K562 (cell line): ENCODE results near the gene KRT80. TPM values are rescaled to one million over a fixed set of nuclear protein-coding genes. Genes with fewer than 3 reads are reported as not detected.

ENCODE experiments used
- ATAC-seq: fragments of 200-7000 bp; cut with Tn5 transposase; 3 replicates; pipeline ENCODE4 v1.9.1; 2020; ENCODE audit warnings: moderate library complexity
- BruUV-seq: library from RNA; stranded (reverse); fragments of 400-500 nt; replicated peaks from 2 replicates; lab custom pipeline; 2021; lab: Mats Ljungman, UMichigan
- CTCF ChIA-PET: fragments of 300-600 bp; formaldehyde crosslinking; extraction: SDS; loops from one replicate; lab custom pipeline; 2021; ENCODE audit warnings: low intra/inter-chr PET ratio; lab: Yijun Ruan, JAX
- POLR2A ChIA-PET: fragments of 300-600, 350-650 bp; sonication (Branson Sonifier 250); formaldehyde crosslinking; extraction: SDS; loops from one replicate; lab custom pipeline; 2021; ENCODE audit warnings: antibody characterized with exemption, inconsistent platforms; lab: Yijun Ruan, JAX
- DNase-seq, 4 experiments: peaks; one replicate each; pipeline versions ENCODE4 v3.0.0 to v3.0.0-alpha.2; 2011 to 2018; ENCODE audit warnings: low spot score in 3 of 4, mixed read lengths in 3 of 4; ENCODE audit errors: extremely low read depth in 1 of 4
- FAIRE-seq: peaks from 2 replicates; lab custom pipeline; 2011; peaks lifted over from hg19 to GRCh38; lab: Jason Lieb, UNC
- H2AFZ ChIP-seq: 2 replicates; pipeline ENCODE4 v1.6.0; 2011; ENCODE audit warnings: low read depth, low read length, control low read depth, inconsistent platforms
- H3K27ac ChIP-seq: fragments of 200-600 bp; 3 replicates; pipeline ENCODE4 v1.8.0; 2011; ENCODE audit warnings: low read depth, mild to moderate bottlenecking, control low read depth, inconsistent platforms, low read length, moderate library complexity, mixed read lengths; ENCODE audit errors: extremely low read depth
- H3K27me3 ChIP-seq, 2 experiments: fragments of 300-600 bp in 1 of 2; 2 replicates in 1 of 2; 3 replicates in 1 of 2; pipeline versions ENCODE4 v1.6.0 to v1.8.0; 2011; ENCODE audit warnings: inconsistent platforms in 2 of 2, low read length in 2 of 2, mild to moderate bottlenecking in 1 of 2, mixed read lengths in 1 of 2, moderate library complexity in 1 of 2; ENCODE audit not compliant: control insufficient read depth in 2 of 2, insufficient read depth in 2 of 2
- H3K36me3 ChIP-seq: fragments of 300-600 bp; 3 replicates; pipeline ENCODE4 v1.8.0; 2011; ENCODE audit warnings: mild to moderate bottlenecking, low read length, inconsistent platforms; ENCODE audit not compliant: control insufficient read depth, insufficient read depth
- H3K4me1 ChIP-seq, 2 experiments: fragments of 200-600 bp in 1 of 2; replicated peaks in 1 of 2; 2 replicates in 1 of 2; 3 replicates in 1 of 2; pipeline versions ENCODE4 v1.5.1 to v1.8.0; 2011; ENCODE audit warnings: inconsistent platforms in 2 of 2, low read length in 2 of 2, mild to moderate bottlenecking in 1 of 2, mixed read lengths in 1 of 2, moderate library complexity in 1 of 2; ENCODE audit not compliant: control insufficient read depth in 2 of 2, insufficient read depth in 2 of 2
- H3K4me2 ChIP-seq: 2 replicates; pipeline ENCODE4 v1.6.1; 2011; ENCODE audit warnings: low read length, control low read depth, inconsistent platforms, mixed read lengths; ENCODE audit not compliant: insufficient read depth
- H3K4me3 ChIP-seq: fragments of 200-600 bp; sonication (generic), shearing (Covaris generic); 2 replicates; pipeline ENCODE4 v1.5.1; 2016; ENCODE audit warnings: control low read depth, inconsistent platforms
- H3K79me2 ChIP-seq: fragments of 200-600 bp; 3 replicates; pipeline ENCODE4 v1.8.0; 2011; ENCODE audit warnings: low read length, inconsistent platforms; ENCODE audit not compliant: control insufficient read depth, insufficient read depth
- H3K9ac ChIP-seq, 2 experiments: 2 replicates each; pipeline versions ENCODE4 v1.6.0 to v1.6.1; 2011; ENCODE audit warnings: low read depth in 2 of 2, low read length in 2 of 2, control low read depth in 1 of 2, inconsistent platforms in 1 of 2, mild to moderate bottlenecking in 1 of 2, mixed read lengths in 1 of 2; ENCODE audit not compliant: insufficient read depth in 1 of 2
- H3K9me1 ChIP-seq: one replicate; pipeline ENCODE4 v1.6.0; 2011; ENCODE audit warnings: inconsistent platforms, mild to moderate bottlenecking, low read length, moderate library complexity; ENCODE audit not compliant: control insufficient read depth, insufficient read depth
- H3K9me3 ChIP-seq: replicated peaks from 2 replicates; pipeline ENCODE4 v1.5.1; 2011; ENCODE audit warnings: low read depth, low read length, inconsistent platforms; ENCODE audit not compliant: control insufficient read depth, insufficient read depth
- H4K20me1 ChIP-seq: replicated peaks from 2 replicates; pipeline ENCODE4 v1.6.1; 2011; ENCODE audit warnings: low read length, inconsistent platforms, mixed read lengths; ENCODE audit not compliant: control insufficient read depth, insufficient read depth
- ADNP ChIP-seq: fragments of 200-800 bp; sonication (Bioruptor generic); IDR thresholded peaks from 2 replicates; pipeline ENCODE4 v1.6.1; 2016; ENCODE audit warnings: missing genetic modification characterization, missing compliant biosample characterization
- NFATC3 ChIP-seq: fragments of 450-650 bp; IDR thresholded peaks from 2 replicates; pipeline ENCODE4 v1.6.1; 2017; ENCODE audit warnings: mild to moderate bottlenecking
- NFXL1 ChIP-seq: fragments of 450-650 bp; formaldehyde crosslinking; IDR thresholded peaks from 2 replicates; pipeline ENCODE4 v1.4.0; 2021; ENCODE audit warnings: mild to moderate bottlenecking
- NR2C2 ChIP-seq, 2 experiments: fragments of 200-800 bp in 1 of 2; sonication (Bioruptor generic) in 1 of 2; sonication (generic) in 1 of 2; formaldehyde crosslinking in 1 of 2; IDR thresholded peaks; 2 replicates each; pipeline versions ENCODE4 v1.6.1 to v1.8.0; 2016 to 2022; ENCODE audit warnings: mild to moderate bottlenecking in 1 of 2, missing compliant biosample characterization in 1 of 2, missing genetic modification characterization in 1 of 2, missing genetic modification reagents in 1 of 2
- SIN3B ChIP-seq: fragments of 450-650 bp; IDR thresholded peaks from 2 replicates; pipeline ENCODE4 v1.6.1; 2017; ENCODE audit warnings: low read depth, mild to moderate bottlenecking, moderate library complexity
- WGBS: fragments of 100-300 bp; shearing (Covaris generic); methylation state at CpG from one replicate; pipeline ENCODE4 v1.1.6; 2016; ENCODE audit warnings: low coverage, mixed read lengths; ENCODE audit not compliant: insufficient coverage; ENCODE audit errors: missing lambda C conversion rate; 5-methylcytosine and 5-hydroxymethylcytosine counted together
- in situ Hi-C: fragments of 300-500 bp; cut with MboI; formaldehyde crosslinking; loops from 4 replicates; pipeline ENCODE4 v1.15.0; 2018; ENCODE audit warnings: inconsistent platforms, mixed read lengths
- intact Hi-C: fragments of 100-400 bp; cut with micrococcal nuclease; formaldehyde crosslinking; loops from 2 replicates; pipeline ENCODE4 v1.14.2; 2022
- polyA plus RNA-seq, 8 experiments: library from polyadenylated mRNA; depleted of rRNA in 4 of 8; stranded (reverse) in 5 of 8; unstranded in 3 of 8; fragments of >200 nt; fragmentation: Nextera tagmentation in 2 of 8; fragmentation: Illumina TruSeq in 1 of 8; extraction: Ambion mirVana in 2 of 8; extraction: Trizol in 1 of 8; gene quantifications; 2 replicates each; pipeline versions ENCODE4 v1.2.1 to v1.2.3, GENCODE V29; 2011 to 2014; ENCODE audit warnings: inconsistent platforms in 1 of 8, missing spikeins in 1 of 8
- total RNA-seq, 7 experiments: library from RNA; depleted of rRNA in 6 of 7; stranded (reverse); fragments of >200 nt in 6 of 7; fragmentation: Illumina TruSeq in 2 of 7; extraction: Trizol in 2 of 7; gene quantifications; 2 replicates each; pipeline versions ENCODE4 v1.2.1 to v1.2.3, GENCODE V29; 2011 to 2021; ENCODE audit warnings: low replicate concordance in 1 of 7
- TF ChIP-seq, protein P1 (sequence below), 2 experiments: fragments of 450-650 bp; conservative IDR thresholded peaks; 2 replicates each; pipeline ENCODE4 v1.6.1; 2017; ENCODE audit warnings: mild to moderate bottlenecking in 2 of 2, moderate library complexity in 2 of 2

Gene KRT80
- total and polyA plus RNA-seq, 9 of the 15 experiments (the other 6 are each of a cell fraction or from before 2014, with no cell fraction given) = not detected

- Histone ChIP-seq H3K27ac (no peak overlapping the region), H3K27me3 (peaks cover 12 to 21% of the 10 kb centered on the region in 2 experiments; a peak in 4 of 5 replicates), H2AFZ (no peak overlapping the region), H3K79me2 (no peaks in the 10 kb centered on the region), H3K9me1 (no peaks in the 10 kb centered on the region), H3K9ac (no peak overlapping the region), H3K9me3 (no peaks in the 10 kb centered on the region), H3K4me1 (peaks cover under 1 to 21% of the 10 kb centered on the region in 2 experiments; a peak in 4 of 5 replicates), H4K20me1 (no peaks in the 10 kb centered on the region; the same call in 1 of the 2 replicates), H3K36me3 (no peaks in the 10 kb centered on the region), H3K4me2 (no peak overlapping the region), H3K4me3 (no peak overlapping the region)
- FAIRE-seq (no peak), DNase-seq (no peak), ATAC-seq (no peak)
- in situ Hi-C loops (no loop called here), intact Hi-C loops (no loop called here)
- ChIA-PET CTCF (interaction anchor here (1.0 kb wide), 1 partner anchor 71 kb away, joined by 3 read pairs; no protein-coding TSS in a partner anchor), POLR2A (no interaction called here)
- WGBS = 33% methylated on average over 5 of the region's 5 CpGs
- TF ChIP-seq NFATC3 = no peak
- no peak for TF ChIP-seq SIN3B
- TF ChIP-seq, protein P1, sequence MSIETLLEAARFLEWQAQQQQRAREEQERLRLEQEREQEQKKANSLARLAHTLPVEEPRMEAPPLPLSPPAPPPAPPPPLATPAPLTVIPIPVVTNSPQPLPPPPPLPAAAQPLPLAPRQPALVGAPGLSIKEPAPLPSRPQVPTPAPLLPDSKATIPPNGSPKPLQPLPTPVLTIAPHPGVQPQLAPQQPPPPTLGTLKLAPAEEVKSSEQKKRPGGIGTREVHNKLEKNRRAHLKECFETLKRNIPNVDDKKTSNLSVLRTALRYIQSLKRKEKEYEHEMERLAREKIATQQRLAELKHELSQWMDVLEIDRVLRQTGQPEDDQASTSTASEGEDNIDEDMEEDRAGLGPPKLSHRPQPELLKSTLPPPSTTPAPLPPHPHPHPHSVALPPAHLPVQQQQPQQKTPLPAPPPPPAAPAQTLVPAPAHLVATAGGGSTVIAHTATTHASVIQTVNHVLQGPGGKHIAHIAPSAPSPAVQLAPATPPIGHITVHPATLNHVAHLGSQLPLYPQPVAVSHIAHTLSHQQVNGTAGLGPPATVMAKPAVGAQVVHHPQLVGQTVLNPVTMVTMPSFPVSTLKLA (conservative IDR thresholded peaks at IDR 0.05) = no peak
- TF ChIP-seq NFXL1 = no peak
- no peak for TF ChIP-seq ADNP (tag)
- no peak for TF ChIP-seq NR2C2 (CRISPR knock-in tag; IDR thresholded peaks at IDR 0.05)
- no peak for TF ChIP-seq NR2C2 (tag; IDR thresholded peaks at IDR 0.05)
- BruUV-seq = no TSS peak
Observed at GRCh38 chr12:52142431-52142830, 49.4 kb downstream of the KRT80 start.
